Measurements from ENCODE around the gene FBXL17.

The FBXL17 gene

DNA sequence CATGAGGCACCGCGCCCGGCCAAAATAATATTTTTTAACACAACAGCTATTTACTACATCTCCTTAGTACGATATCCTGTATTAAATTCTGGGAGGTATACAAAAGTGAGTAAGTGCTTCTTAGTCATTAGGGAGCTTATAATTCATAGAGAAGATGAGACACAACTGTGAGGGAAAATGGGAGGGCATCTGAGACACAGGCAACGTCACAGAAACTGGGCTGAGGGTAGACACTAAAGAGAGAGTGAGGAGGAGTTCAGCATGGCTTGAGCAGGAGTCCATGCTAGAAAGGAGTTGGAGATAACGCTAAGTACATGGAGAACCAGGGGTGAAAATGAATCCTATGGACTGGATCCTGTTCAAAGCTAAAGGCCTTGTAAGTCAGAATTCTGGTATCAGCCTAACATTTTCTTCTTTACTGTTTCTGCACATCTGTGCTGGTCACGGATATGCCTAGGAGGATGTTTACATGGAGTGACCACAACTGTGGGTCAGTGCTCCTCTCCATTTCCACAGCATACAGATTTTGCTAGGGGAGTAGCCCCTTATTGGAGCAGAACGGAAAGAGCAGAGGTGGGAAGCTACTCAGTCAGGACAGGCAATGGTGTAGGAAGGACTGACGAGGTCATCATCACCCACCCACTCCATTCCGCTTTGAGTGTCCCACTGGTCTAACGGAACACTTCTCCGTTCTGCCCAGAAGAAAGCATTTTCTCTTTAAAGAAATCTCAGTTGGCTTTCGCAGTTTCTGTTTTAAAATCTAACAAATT, 400.8 kb downstream of the FBXL17 start:
- DNase-seq: no peak

DNA sequence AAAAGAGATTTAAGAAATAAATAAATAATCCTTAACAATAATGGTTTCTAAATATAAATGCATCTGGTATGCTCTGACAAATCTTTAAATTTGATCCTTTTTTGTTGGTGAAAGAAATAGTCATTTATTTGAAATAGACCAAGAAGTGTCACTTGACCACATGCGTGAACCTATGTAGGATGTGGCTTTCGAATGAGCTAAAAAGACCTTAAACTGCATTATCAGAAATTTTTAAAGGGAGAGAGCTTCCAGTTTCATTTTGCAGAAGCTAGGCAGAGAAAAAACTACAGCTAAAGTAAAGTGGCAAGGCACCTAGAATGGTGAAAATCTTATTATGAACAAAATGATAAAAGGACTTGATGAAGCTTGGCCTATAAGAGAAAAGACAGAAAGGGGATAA, 402.0 kb downstream of the FBXL17 start:
- no peak for DNase-seq

DNA sequence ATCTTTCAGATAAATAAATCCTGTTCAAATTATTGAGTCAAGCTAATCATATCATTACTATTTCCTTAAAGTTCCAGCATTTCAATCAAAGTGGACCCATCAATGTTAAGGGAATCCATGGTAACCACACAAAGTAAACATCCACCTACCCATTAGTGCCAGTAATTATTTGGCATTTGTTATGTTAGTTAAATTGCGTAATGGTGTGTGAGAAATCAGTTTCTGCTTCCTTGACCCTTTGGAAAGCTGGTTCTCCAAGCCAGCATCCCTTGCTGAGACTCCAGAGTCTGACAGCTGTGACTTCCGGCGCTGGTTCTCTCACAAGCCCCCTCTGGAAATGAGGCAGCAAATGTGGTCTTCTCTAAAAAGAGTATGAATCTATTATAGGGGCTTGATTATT, 402.6 kb downstream of the FBXL17 start:
- no peak for DNase-seq

DNA sequence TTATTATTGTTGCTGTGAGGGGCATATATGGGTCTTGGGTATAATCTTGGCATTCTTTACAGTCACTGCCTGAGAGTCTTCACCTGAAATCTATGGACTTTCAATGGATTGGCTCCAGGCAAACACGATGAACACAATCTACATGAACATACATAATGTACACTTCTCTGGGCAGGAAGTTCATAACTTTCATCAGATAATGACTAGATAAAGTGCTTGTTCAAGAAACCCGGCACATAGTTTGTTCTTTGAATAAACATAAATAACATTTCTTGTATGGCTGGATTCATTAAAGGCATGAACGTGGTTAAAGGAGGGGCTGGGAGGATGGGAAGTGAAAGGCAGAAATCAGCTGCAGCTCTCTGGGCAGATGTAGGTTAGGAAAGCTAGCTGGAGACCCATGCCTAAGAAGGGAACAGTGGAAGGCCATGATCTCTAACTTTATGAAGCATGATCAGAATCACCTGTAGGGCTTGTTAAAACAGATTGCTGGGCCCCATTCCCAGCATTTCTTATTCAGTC, 404.3 kb downstream of the FBXL17 start:
- no peak for DNase-seq

DNA sequence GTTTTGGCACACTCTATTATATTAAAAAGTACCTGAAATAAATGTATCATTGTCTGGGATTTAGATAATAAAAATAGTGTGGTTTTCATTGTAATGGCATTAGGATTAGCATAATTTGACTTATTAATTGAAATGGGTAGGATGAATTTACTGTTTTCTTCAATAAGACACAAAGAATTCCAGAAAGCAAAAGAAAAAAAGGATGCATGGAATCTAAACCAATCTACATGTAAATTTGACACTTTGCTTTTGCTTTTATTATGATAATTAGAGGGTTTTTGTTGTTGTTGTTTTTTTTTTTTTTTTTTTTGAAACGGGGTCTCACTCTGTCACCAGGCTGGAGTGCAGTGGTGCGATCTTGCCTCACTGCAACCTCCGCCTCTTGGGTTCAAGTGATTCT, 406.3 kb downstream of the FBXL17 start:
- DNase-seq: no peak

DNA sequence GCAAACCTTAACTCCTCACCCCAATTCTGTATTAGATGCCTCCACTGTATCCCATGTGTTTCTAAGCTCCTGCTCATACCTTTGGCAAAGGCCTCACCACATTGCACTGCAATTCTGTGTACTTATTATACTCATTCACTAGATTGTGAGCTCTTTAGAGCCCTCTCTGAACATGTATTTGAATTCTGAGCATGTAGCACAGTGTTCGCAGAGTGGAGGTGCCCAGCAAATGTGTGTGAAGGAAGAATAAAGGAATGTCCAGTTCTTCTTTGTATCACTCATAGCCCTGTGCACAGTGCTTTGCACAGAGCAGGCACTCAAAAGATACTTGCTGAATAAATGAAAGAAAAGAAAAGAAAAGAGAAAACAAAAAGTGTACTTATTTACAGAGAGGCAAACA, 410.1 kb downstream of the FBXL17 start:
- no peak for DNase-seq

DNA sequence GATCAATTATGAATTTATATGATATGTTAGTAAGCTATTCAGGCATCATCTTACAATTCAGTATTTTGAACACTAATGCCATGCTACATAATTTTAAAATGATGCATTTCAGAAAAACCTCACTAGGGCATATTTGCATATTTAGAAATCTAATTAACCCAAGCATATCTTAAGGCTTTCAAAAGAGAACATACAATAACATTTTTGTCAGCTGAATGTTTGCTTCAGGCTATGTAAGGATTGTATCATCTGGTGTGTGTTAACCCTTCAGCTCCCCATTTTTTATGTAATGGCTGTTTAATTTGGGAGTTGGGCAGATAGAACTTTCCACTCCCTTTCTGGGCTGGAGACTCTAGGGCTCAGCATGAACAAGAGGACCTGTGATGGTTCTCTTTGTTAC, 412.1 kb downstream of the FBXL17 start:
- no peak for DNase-seq

DNA sequence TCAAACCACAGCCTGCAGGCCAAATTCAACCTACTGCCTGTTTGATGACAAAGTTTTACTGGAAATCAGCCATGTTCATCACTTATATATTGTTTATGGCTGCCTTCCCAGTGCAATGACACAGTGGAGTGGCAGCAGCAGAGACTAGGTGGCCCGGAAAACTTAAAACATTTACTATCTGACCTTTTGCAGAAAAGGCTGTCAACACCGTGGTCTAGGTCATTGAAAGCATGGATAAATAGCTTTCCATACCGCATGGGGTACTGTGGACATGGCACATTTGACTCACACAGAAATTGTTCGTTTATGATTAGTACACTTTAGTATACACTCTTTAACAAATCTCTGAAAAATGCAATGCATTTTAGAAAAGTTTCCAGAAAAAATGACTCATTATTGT, 412.9 kb downstream of the FBXL17 start:
- no peak for DNase-seq

DNA sequence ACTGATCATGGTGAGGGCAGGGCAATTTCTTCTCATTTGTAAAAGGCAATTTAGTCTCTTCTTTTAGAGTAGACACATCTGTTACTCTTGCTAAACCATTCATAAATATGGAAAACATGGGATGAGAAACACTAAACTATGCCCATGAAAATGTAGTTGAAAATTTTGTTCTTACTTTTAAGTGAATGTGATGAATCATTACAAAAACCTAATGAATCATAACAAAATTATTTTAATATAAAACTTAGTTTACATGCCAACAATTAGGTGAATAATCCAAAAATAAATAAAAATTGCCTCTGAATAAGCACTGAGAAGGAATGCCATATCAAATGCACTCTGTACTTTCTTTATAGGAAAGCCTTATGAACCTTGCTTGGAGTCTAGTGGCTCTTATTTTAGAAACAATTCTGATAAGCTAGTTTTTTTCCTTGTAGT, 413.5 kb downstream of the FBXL17 start:
- no peak for DNase-seq

DNA sequence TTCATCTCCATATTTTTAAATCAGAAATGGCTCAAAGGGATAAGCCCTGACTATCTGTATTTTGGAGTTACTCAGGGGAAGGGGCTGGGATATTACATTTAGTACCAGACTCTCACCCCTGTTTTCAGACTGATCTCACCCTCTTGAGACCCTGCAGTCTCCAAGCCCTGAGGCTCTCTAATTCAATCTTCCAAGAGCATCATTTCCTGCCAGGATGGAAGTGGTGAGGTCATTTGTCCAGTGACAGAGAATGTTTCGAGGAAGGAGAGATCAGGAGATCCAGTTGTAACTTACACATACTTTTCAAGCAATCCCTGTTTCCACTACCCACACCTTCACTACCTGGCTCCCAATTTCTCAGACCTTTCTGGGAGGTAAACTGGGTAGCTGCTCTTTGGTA, 415.7 kb downstream of the FBXL17 start:
- DNase-seq: no peak

DNA sequence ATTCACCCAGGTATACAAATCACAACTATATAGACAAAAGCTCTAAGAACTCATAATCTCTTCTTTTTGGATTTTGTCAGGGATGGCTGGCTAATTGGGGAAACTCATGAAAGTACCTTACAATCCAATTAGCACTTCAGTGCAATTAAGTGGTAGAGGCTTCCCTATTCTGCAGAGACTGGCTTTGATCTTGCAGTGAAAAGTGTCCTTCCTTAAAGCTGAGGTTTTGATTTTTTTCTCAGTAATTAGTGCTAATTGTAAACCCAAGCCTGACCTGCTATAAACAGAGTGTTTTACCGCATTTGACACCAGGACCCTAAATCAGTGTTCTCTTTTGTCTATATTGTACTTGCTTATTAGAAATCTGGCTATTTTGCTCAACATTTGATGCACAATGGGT, 417.2 kb downstream of the FBXL17 start:
- DNase-seq: no peak

DNA sequence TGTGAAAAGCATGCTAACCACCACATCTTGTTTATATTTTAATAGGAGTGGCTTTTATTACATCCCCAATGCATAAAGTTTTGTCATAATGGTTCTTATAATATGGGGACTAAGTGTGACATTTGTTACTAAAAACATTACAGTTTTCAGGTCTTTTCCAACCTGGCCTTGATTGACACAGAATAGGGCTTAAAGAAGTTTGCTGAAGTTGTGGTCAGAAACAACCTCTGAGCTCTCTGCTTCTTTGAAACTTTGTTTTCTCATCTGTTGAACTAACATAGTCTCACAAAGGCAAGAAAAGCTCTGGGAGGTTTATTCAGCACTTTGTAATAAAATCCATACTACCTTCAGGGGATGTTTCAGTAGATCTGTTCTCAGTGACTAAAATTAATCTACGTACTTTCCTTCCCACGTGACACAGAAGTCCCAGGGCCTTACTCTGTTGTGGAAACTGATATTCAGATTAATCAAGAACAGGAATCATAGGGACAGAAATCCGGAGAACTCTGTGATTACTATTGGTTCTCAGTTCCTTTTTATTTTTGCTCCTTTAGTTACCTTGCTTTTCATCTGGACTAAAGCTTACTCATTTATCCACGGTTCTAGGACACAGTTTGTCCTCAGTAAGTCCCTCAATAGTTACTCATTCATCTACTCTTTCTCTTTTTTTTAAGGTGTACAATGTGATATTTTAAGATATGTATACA, 422.2 kb downstream of the FBXL17 start:
- no peak for DNase-seq

DNA sequence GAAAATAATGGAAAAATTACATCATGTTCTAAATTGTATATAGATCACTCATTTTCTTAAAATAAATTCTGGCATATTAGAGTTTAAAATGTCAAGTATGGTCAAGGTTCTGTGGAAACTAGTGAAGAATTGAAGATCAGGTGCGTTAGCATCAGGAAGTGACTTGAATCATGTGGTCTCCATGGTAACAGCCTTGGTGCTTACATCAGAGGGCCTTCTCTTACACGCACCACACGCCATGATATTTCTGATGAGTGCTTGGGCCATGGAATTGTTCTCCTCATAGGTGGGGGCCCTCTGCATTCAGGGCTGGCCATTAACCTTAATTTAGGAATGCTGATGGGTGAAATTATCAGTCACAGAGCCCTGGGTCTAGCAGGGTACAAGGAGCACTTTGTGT, 423.0 kb downstream of the FBXL17 start:
- no peak for DNase-seq

DNA sequence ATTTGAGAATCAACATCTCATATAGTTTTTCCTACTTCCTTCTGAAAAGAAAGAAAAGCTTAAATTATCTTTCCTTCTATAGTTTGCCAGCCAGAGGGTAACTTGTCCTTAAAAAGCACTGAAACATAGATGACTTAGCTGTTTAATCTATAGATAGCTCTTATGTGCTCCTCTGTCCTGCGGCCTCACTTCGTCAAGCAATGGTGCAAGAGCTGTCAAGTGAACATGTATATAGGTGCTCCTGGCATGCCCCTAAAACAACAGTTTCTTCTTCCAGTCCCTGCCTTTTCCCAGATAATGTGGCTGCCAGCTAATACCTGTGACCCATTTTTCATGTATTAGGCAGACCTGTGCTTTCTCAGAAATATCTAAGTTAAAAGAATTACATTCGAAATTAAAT, 423.5 kb downstream of the FBXL17 start:
- no peak for DNase-seq

DNA sequence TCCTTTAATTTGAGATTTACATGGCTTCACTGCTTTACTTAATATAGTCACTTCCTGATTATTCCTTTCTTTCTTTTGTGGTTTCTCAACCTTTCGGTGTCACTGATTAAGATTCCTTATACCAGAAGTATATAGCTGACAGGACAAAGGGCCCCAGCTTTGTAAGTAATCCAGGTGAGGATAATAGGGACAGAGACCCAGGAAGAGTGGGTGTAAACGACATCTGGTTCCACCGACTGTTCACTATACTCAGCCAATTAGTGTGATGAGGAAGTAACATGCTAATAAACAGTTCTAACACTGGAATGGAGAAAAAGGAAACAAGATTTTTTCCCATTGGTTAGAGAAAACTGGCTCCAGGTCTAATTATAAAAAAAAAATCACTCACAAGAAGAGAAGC, 424.8 kb downstream of the FBXL17 start:
- no peak for DNase-seq

DNA sequence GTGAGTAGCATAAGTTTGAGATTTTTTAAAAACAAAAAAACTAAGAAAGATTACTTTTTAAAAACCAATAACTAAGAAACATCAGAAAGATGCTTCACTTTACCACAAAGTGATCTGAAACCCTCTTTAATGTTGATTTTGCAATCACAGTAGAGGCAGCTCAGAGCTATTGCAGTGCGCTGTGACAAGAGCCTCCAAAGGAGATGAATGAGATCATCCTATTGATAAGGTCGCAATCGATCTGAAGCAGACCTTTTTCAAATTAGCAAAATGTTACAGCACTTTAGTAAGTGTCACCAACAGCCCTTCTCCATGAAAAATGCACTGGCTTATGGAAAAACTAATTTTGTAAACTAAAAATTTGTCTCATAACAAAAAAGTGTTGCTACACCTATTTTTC, 426.6 kb downstream of the FBXL17 start:
- no peak for DNase-seq

DNA sequence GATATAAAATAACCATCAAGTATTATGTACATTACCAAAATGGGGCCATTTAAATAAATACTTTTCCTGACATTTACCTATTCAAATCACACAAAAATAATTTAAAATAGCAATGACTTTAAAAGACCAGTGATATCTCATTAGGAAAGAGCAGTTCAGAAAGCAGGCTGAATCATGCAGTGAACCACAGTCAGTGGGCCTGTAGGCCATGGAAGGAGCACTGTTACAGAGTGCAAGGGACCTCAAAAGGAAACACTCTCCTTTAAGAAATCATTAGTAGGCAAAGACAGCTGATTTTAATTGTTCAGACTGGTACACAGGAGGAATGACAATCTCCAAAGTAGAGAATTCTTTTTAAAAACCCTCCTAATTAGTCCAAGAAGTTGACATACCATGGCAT, 427.6 kb downstream of the FBXL17 start:
- DNase-seq: no peak

DNA sequence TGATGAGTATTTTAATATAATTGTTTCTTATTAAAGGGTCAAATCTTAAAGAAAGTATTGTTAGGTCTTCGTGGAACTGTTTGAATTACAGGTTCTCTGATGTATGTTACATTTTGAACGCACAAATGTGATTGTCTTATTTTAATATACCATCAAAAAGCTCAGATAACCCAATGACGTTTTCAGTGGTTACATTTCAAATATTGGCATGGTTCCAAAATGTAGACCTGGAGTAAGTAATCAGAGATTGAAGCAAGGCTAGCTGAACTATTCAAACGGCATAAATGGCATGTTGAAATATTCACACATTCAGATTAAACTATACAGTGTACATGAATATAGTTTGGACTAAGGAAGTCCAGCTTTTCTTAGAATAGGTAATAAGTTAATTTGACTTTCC, 429.4 kb downstream of the FBXL17 start:
- DNase-seq: no peak

DNA sequence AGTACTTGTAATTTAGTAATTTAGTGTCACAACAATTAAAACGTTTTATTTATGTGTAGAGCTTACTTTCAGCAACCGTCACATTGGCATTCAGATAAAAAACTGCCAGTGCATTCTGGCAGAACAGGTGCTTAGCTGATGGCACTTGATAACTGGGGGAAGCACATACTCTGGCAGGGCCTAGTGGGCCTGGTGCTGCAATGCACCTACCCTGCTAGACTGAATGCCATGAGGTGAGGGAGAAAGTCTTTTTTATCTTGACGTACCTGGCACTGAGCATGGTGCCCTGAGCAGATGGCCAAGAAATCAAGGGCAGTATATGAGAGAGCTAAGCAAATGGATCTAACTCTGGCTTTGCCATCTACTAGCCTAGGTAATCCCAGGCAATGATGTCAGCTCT, 430.6 kb downstream of the FBXL17 start:
- DNase-seq: no peak

DNA sequence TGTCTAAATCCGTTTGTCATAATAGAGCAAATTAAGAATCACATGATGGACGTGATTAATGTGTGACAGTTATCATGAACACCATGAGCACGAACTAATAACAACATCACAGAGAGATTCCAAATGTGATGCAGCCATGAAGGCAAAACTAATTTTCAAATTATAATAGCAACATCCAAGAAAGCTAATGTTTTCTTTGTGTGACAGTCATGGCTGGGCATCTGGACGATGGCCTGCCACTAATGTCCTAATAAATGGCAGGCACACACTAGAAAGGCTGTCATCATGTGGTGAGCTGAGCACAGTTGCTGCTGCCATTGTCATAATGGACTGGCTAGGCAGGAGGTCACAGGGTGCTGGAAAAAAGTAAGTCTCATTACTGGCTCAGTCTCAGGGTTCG, 431.1 kb downstream of the FBXL17 start:
- no peak for DNase-seq

DNA sequence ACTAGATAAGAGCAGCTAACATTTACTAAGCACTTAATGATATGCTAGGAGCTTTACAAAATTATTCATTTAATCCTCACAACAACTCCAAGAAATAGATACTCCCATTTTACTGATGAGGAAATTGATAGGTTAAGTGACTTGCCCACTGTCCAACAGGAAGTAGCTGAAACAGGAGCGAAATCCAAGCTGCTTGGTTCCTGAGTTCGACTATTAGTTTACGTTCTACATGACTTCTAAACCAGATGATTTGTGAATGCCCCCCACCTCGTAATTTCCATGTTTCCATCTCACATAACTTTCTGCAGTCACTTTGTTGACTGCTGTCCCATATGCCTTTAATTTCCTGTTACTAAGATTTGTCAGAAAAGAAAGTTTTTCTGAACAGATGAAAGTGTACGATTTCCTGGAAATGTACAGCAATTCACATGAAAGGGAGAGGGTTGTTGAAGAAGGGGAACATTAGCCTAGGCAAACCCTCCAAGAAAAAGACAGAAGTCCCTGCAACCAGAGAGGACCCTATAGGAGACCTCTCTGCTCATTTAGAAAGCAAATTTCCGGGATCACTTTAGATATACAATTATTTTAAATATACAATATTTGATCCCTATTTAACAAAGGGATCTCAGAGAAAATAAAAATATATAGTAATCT, 432.1 kb downstream of the FBXL17 start:
- DNase-seq: no peak

DNA sequence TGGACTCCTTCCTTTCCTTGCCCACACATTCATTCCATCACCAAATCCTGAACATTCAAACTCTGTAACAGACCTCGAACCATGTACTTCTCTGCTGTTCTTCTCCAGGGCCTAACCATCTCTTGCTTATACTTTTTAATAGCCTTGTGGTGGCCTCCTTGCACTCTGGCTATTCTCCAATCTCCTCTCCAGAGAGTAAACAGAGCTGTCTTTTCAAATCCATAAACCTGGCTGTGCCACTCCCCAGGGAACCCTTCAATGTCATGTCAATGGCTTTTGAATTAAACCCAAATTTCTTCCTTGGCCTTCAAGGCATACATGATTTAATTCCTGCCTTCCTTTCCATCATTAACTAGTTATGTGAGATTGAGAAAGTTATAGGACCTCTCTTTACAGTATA, 433.5 kb downstream of the FBXL17 start:
- DNase-seq: no peak

DNA sequence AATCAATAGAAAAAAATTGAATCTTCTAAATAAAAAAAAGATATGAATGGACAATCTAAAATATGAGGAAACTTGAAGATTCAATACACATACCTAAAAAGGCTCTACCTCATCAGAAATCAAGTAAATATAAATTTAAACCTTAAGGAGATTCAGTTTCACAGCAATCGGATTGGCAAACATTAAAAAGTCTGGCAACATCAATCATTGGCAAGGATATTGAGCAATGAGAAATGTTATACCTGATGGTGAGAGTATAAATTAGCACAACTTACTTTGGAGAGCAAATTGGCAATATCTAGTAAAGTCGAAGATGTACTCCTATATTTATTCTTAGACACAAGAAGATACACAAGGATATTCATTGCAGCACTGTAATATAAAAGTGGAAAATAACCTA, 436.8 kb downstream of the FBXL17 start:
- no peak for DNase-seq

DNA sequence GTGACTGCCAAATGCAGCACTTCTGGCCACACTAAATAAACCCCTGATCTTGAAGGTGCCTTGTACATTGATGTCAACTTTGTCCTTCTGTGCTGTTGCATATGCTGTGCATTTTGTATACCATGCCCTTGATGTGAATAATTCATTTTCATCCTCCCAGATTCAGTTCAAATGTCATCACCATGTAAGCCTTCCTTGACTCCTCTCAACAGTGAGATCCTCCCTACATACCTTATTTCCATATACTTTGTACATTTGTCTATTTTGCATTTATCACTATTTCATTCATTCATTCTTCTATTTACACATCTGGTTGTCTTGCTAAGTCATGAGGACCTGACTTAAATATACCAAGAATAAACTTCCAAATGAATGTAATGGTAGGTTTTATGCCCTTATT, 438.0 kb downstream of the FBXL17 start:
- DNase-seq: no peak
